ENCODE results near the gene SPCS1.

DNA sequence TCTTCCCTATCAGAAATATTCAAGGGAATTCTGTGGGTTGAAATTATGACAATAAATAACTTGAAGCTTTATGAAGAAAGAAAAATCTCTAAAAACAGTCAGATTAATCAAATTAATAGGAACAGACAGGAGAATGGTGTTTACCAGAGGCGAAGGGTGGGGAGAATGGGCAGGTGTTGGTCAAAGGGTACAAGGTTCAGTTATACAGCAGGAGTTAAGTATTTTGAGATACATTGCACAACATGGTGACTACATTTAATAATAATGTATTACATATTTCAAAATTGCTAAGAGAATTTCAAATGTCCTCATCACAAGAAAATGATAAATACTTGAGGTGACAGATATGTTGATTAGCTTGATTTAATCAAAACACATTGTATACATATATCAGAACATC is 18.6 kb downstream of the SPCS1 start:
- TF ChIP-seq, protein P1, sequence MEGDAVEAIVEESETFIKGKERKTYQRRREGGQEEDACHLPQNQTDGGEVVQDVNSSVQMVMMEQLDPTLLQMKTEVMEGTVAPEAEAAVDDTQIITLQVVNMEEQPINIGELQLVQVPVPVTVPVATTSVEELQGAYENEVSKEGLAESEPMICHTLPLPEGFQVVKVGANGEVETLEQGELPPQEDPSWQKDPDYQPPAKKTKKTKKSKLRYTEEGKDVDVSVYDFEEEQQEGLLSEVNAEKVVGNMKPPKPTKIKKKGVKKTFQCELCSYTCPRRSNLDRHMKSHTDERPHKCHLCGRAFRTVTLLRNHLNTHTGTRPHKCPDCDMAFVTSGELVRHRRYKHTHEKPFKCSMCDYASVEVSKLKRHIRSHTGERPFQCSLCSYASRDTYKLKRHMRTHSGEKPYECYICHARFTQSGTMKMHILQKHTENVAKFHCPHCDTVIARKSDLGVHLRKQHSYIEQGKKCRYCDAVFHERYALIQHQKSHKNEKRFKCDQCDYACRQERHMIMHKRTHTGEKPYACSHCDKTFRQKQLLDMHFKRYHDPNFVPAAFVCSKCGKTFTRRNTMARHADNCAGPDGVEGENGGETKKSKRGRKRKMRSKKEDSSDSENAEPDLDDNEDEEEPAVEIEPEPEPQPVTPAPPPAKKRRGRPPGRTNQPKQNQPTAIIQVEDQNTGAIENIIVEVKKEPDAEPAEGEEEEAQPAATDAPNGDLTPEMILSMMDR (IDR thresholded peaks at IDR 0.05) = no peak
- TF ChIP-seq POLR2AphosphoS5 (IDR thresholded peaks at IDR 0.05; ENCODE audit: insufficient read depth in 1 of 2, low read depth in 1 of 2) (no peak), POLR2A (IDR thresholded peaks at IDR 0.05) (no peak)
